WTC11 (cell line): ENCODE data around the gene MFAP3. TPM values are rescaled to one million over a fixed set of nuclear protein-coding genes. Genes with fewer than 3 reads are reported as not detected.
"Not testable (repeated sequence)": the region's sequence is repeated elsewhere in the genome, so short reads cannot be mapped to it uniquely, and the experiment has no call there.

ENCODE experiments used
- ATAC-seq: fragments of 200-7000 bp; cut with Tn5 transposase; 2 replicates; pipeline ENCODE4 v1.10.0; 2021; ENCODE audit warnings: mild to moderate bottlenecking, moderate library complexity
- CTCF ChIA-PET: fragments of 300-600 bp; sonication (Branson Sonifier 250); formaldehyde crosslinking; loops from one replicate; lab custom pipeline; 2021; ENCODE audit warnings: antibody characterized with exemption; lab: Charles Lee
- POLR2A ChIA-PET: fragments of 350-600 bp; sonication (Branson Sonifier 250); formaldehyde crosslinking; loops from one replicate; lab custom pipeline; 2021; ENCODE audit warnings: antibody characterized with exemption; lab: Charles Lee
- DNase-seq: peaks from one replicate; pipeline ENCODE4 v3.0.0; 2021; ENCODE audit warnings: low spot score
- H3K27ac Mint-ChIP-seq: 2 replicates; pipeline ENCODE4 v1.8.0; 2021; ENCODE audit warnings: mixed read lengths
- H3K27me3 Mint-ChIP-seq: 2 replicates; pipeline ENCODE4 v1.8.0; 2021; ENCODE audit warnings: low read depth, mild to moderate bottlenecking, moderate library complexity, mixed read lengths
- H3K36me3 Mint-ChIP-seq: 2 replicates; pipeline ENCODE4 v1.8.0; 2021; ENCODE audit warnings: mixed read lengths
- H3K4me1 Mint-ChIP-seq: 2 replicates; pipeline ENCODE4 v1.8.0; 2022; ENCODE audit warnings: mixed read lengths
- H3K4me3 Mint-ChIP-seq: 2 replicates; pipeline ENCODE4 v1.8.0; 2021; ENCODE audit warnings: mild to moderate bottlenecking, moderate library complexity, mixed read lengths
- H3K9me3 Mint-ChIP-seq: 2 replicates; pipeline ENCODE4 v1.8.0; 2021; ENCODE audit warnings: mixed read lengths
- AR ChIP-seq: fragments of 250-450 bp; sonication (Bioruptor Pico); IDR thresholded peaks from 2 replicates; pipeline ENCODE4 v1.9.0; 2021; ENCODE audit warnings: mild to moderate bottlenecking
- ATF1 ChIP-seq: sonication (generic); formaldehyde crosslinking; IDR thresholded peaks from 2 replicates; pipeline ENCODE4 v1.8.1; 2023; ENCODE audit warnings: mild to moderate bottlenecking, moderate library complexity, missing genetic modification reagents
- CREM ChIP-seq: sonication (generic); formaldehyde crosslinking; IDR thresholded peaks from 2 replicates; pipeline ENCODE4 v1.8.1; 2022; ENCODE audit warnings: mild to moderate bottlenecking, missing genetic modification reagents, moderate library complexity
- E2F5 ChIP-seq: sonication (generic); formaldehyde crosslinking; IDR thresholded peaks from 2 replicates; pipeline ENCODE4 v1.8.1; 2022; ENCODE audit warnings: mild to moderate bottlenecking, moderate library complexity, missing genetic modification reagents
- FOXP4 ChIP-seq: sonication (generic); formaldehyde crosslinking; IDR thresholded peaks from 2 replicates; pipeline ENCODE4 v1.8.0; 2022; ENCODE audit warnings: mild to moderate bottlenecking, missing genetic modification reagents
- GTF2I ChIP-seq: fragments of 250-450 bp; sonication (Bioruptor Pico); conservative IDR thresholded peaks from 2 replicates; pipeline ENCODE4 v1.4.0; 2021; ENCODE audit warnings: mild to moderate bottlenecking
- MYBL2 ChIP-seq: sonication (generic); formaldehyde crosslinking; IDR thresholded peaks from 2 replicates; pipeline ENCODE4 v1.8.1; 2023; ENCODE audit warnings: mild to moderate bottlenecking, moderate library complexity, missing genetic modification reagents
- TCF7 ChIP-seq: sonication (generic); formaldehyde crosslinking; IDR thresholded peaks from 2 replicates; pipeline ENCODE4 v1.8.0; 2022; ENCODE audit warnings: mild to moderate bottlenecking, low read depth, missing genetic modification reagents, moderate library complexity
- TEAD1 ChIP-seq: sonication (generic); formaldehyde crosslinking; IDR thresholded peaks from 2 replicates; pipeline ENCODE4 v1.8.0; 2022; ENCODE audit warnings: mild to moderate bottlenecking, missing genetic modification reagents
- ZNF232 ChIP-seq: sonication (generic); formaldehyde crosslinking; IDR thresholded peaks from 2 replicates; pipeline ENCODE4 v1.8.0; 2022; ENCODE audit warnings: mild to moderate bottlenecking, missing genetic modification reagents
- ZNF317 ChIP-seq: sonication (generic); formaldehyde crosslinking; IDR thresholded peaks from 2 replicates; pipeline ENCODE4 v1.8.1; 2023; ENCODE audit warnings: low read depth, mild to moderate bottlenecking, moderate library complexity, missing genetic modification reagents, borderline replicate concordance
- ZNF512 ChIP-seq: sonication (generic); formaldehyde crosslinking; IDR thresholded peaks from 2 replicates; pipeline ENCODE4 v1.8.1; 2022; ENCODE audit warnings: missing genetic modification reagents, borderline replicate concordance
- total RNA-seq: library from RNA; stranded (reverse); gene quantifications from 3 replicates; pipeline ENCODE4 v1.2.3, GENCODE V29; 2021

The MFAP3 gene
- total RNA-seq, 1 experiment from 2014 or later, result 20.0 TPM

- no peak for TF ChIP-seq ZNF317
Measured at GRCh38 chr5:154002511-154003020, 36.2 kb upstream of the MFAP3 start (continued).

GRCh38 chr5:154005648-154006047 lies 33.1 kb upstream of the MFAP3 start:
- no peak for ATAC-seq
- H3K9me3 Mint-ChIP-seq, result no peaks in the 10 kb centered on the region
- no peak overlapping the region for H3K27ac Mint-ChIP-seq
- H3K4me1 Mint-ChIP-seq, result peaks cover 7% of the 10 kb centered on the region
- DNase-seq, result no peak
- POLR2A ChIA-PET, result no interaction called here
- CTCF ChIA-PET, result interaction anchor here (0.8 kb wide), 1 partner anchor 152 kb away, joined by 3 read pairs; no protein-coding TSS in a partner anchor
- H3K4me3 Mint-ChIP-seq, result no peak overlapping the region
- H3K27me3 Mint-ChIP-seq, result no peaks in the 10 kb centered on the region; the same call in 1 of the 2 replicates
- TF ChIP-seq ATF1 (CRISPR knock-in tag) (no peak), TEAD1 (CRISPR knock-in tag) (no peak), ZNF512 (CRISPR knock-in tag) (no peak)
- H3K36me3 Mint-ChIP-seq, result no peaks in the 10 kb centered on the region

- Mint-ChIP-seq H3K36me3 (no peaks in the 10 kb centered on the region), H3K9me3 (no peaks in the 10 kb centered on the region), H3K27me3 (no peaks in the 10 kb centered on the region; the same call in 1 of the 2 replicates), H3K4me1 (peaks cover 4% of the 10 kb centered on the region), H3K4me3 (no peak overlapping the region), H3K27ac (no peak overlapping the region)
- CTCF ChIA-PET, result no interaction called here
- POLR2A ChIA-PET, result no interaction called here
- TF ChIP-seq AR (no peak), TCF7 (CRISPR knock-in tag) (no peak), GTF2I (CRISPR knock-in tag) (no peak), CREM (no peak), ZNF232 (CRISPR knock-in tag) (no peak), E2F5 (no peak)
- DNase-seq (no peak), ATAC-seq (no peak)
Measured at GRCh38 chr5:154010660-154011059, 28.1 kb upstream of the MFAP3 start.

- ATAC-seq (no peak), DNase-seq (no peak)
- ChIA-PET POLR2A (no interaction called here), CTCF (interaction anchor here (1.2 to 2.2 kb wide), 2 partner anchors 24 to 57 kb away, joined by 3 to 7 read pairs; partner anchors contain the start of genes FAM114A2 and MFAP3)
- TF ChIP-seq MYBL2 (CRISPR knock-in tag) (no peak), CREM (no peak), FOXP4 (no peak)
- H3K27ac Mint-ChIP-seq, result no peak overlapping the region
- peaks cover 6% of the 10 kb centered on the region for H3K4me1 Mint-ChIP-seq
- H3K36me3 Mint-ChIP-seq, result no peaks in the 10 kb centered on the region
- H3K4me3 Mint-ChIP-seq, result no peak overlapping the region
- no peaks in the 10 kb centered on the region; the same call in 1 of the 2 replicates for H3K27me3 Mint-ChIP-seq
- H3K9me3 Mint-ChIP-seq, result no peaks in the 10 kb centered on the region
Measured at GRCh38 chr5:154015071-154015693, 23.6 kb upstream of the MFAP3 start.

- H3K27me3 Mint-ChIP-seq, ATAC-seq, DNase-seq, H3K4me3 Mint-ChIP-seq, H3K27ac Mint-ChIP-seq, CTCF ChIA-PET, H3K36me3 Mint-ChIP-seq, H3K4me1 Mint-ChIP-seq, H3K9me3 Mint-ChIP-seq: not testable (repeated sequence)
- POLR2A ChIA-PET, result interaction anchor here (0.6 kb wide), 1 partner anchor 16 kb away, joined by 3 read pairs; no protein-coding TSS in a partner anchor
Measured at GRCh38 chr5:154018919-154019318, 19.8 kb upstream of the MFAP3 start.
